HepG2 (cell line): ENCODE results near the gene ACTR1B. TPM values are rescaled to one million over a fixed set of nuclear protein-coding genes. Genes with fewer than 3 reads are reported as not detected.

Experiments used
- ATAC-seq: fragments of 200-7000 bp; cut with Tn5 transposase; 3 replicates; pipeline ENCODE4 v1.9.1; 2020; ENCODE audit warnings: mild to moderate bottlenecking, moderate library complexity
- BruUV-seq: library from RNA; stranded (reverse); fragments of 400-500 nt; replicated peaks from 2 replicates; lab custom pipeline; 2021; lab: Mats Ljungman, UMichigan
- CTCF ChIA-PET: fragments of 300-600 bp; formaldehyde crosslinking; extraction: SDS; loops from one replicate; lab custom pipeline; 2021; ENCODE audit warnings: low total read pairs, inconsistent platforms, low intra/inter-chr PET ratio; lab: Yijun Ruan, JAX
- POLR2A ChIA-PET: fragments of 350-600 bp; sonication (Branson Sonifier 250); formaldehyde crosslinking; loops from one replicate; lab custom pipeline; 2020; ENCODE audit warnings: antibody characterized with exemption, inconsistent platforms; lab: Yijun Ruan, JAX
- DNase-seq: peaks from one replicate; pipeline ENCODE4 v3.0.0-alpha.2; 2015; ENCODE audit warnings: low spot score
- FAIRE-seq: peaks from 3 replicates; lab custom pipeline; 2011; peaks lifted over from hg19 to GRCh38; lab: Jason Lieb, UNC
- H2AFZ ChIP-seq: one replicate; pipeline ENCODE4 v1.6.1; 2011; ENCODE audit warnings: low read length, inconsistent platforms
- H3K27ac ChIP-seq: fragments of 300-600 bp; 3 replicates; pipeline ENCODE4 v1.8.0; 2011; ENCODE audit warnings: mixed run types, mild to moderate bottlenecking, mixed read lengths, low read length, inconsistent platforms; ENCODE audit not compliant: insufficient read depth; ENCODE audit errors: extremely low read length
- H3K27me3 ChIP-seq, 2 experiments: fragments of 200-600 bp in 1 of 2; 2 replicates in 1 of 2; 3 replicates in 1 of 2; pipeline versions ENCODE4 v1.6.0 to v1.8.0; 2011; ENCODE audit warnings: low read length in 2 of 2, mild to moderate bottlenecking in 2 of 2, moderate library complexity in 2 of 2, inconsistent platforms in 1 of 2; ENCODE audit not compliant: insufficient read depth in 2 of 2, control insufficient read depth in 1 of 2
- H3K36me3 ChIP-seq, 2 experiments: fragments of 200-600 bp in 1 of 2; replicated peaks in 1 of 2; 2 replicates in 1 of 2; 3 replicates in 1 of 2; pipeline versions ENCODE4 v1.5.1 to v1.8.0; 2011; ENCODE audit warnings: low read length in 2 of 2, inconsistent platforms in 1 of 2; ENCODE audit not compliant: insufficient read depth in 2 of 2, control insufficient read depth in 1 of 2
- H3K4me1 ChIP-seq: 2 replicates; pipeline ENCODE4 v1.5.1; 2012; ENCODE audit warnings: low read length, inconsistent platforms; ENCODE audit not compliant: insufficient read depth
- H3K4me2 ChIP-seq: 2 replicates; pipeline ENCODE4 v1.6.0; 2011; ENCODE audit warnings: low read depth, low read length, inconsistent platforms
- H3K4me3 ChIP-seq, 3 experiments: fragments of 200-600 bp in 1 of 3; sonication (generic), shearing (Covaris generic) in 1 of 3; replicated peaks in 1 of 3; 2 replicates each; pipeline ENCODE4 v1.5.1; 2011 to 2016; ENCODE audit warnings: low read length in 3 of 3, inconsistent platforms in 2 of 3, low read depth in 2 of 3, mild to moderate bottlenecking in 2 of 3, control low read depth in 1 of 3, mixed read lengths in 1 of 3; ENCODE audit not compliant: insufficient read depth in 1 of 3
- H3K79me2 ChIP-seq: one replicate; pipeline ENCODE4 v1.6.1; 2011; ENCODE audit warnings: low read length, inconsistent platforms; ENCODE audit not compliant: insufficient read depth
- H3K9ac ChIP-seq: 2 replicates; pipeline ENCODE4 v1.6.0; 2011; ENCODE audit warnings: mild to moderate bottlenecking, low read depth, low read length, inconsistent platforms; ENCODE audit not compliant: insufficient read depth
- H3K9me3 ChIP-seq: 2 replicates; pipeline ENCODE4 v1.5.1; 2012; ENCODE audit warnings: mild to moderate bottlenecking, low read length
- H4K20me1 ChIP-seq: 2 replicates; pipeline ENCODE4 v1.6.0; 2011; ENCODE audit warnings: inconsistent platforms, mild to moderate bottlenecking, low read length, moderate library complexity; ENCODE audit not compliant: insufficient read depth
- AFF4 ChIP-seq: sonication (generic); formaldehyde crosslinking; IDR thresholded peaks from 2 replicates; pipeline ENCODE4 v1.4.0; 2020; ENCODE audit warnings: missing genetic modification reagents
- BCL6 ChIP-seq: IDR thresholded peaks from 2 replicates; pipeline ENCODE4 v1.6.1; 2016; ENCODE audit warnings: missing genetic modification reagents, missing compliant biosample characterization
- DNMT3B ChIP-seq: conservative IDR thresholded peaks from 2 replicates; pipeline ENCODE4 v1.6.1; 2016; ENCODE audit warnings: missing biosample characterization, control low read depth
- GMEB1 ChIP-seq: sonication (generic); formaldehyde crosslinking; IDR thresholded peaks from 2 replicates; pipeline ENCODE4 v1.5.1; 2020; ENCODE audit warnings: missing genetic modification reagents, mild to moderate bottlenecking, borderline replicate concordance
- HBP1 ChIP-seq: IDR thresholded peaks from 2 replicates; pipeline ENCODE4 v1.6.1; 2016; ENCODE audit warnings: low read depth, control low read depth
- LCORL ChIP-seq, 2 experiments: fragments of 450-650 bp in 1 of 2; sonication (generic) in 1 of 2; formaldehyde crosslinking in 1 of 2; IDR thresholded peaks; 2 replicates each; pipeline versions ENCODE4 v1.5.0 to v1.6.1; 2017 to 2020; ENCODE audit warnings: antibody characterized with exemption in 1 of 2, missing genetic modification reagents in 1 of 2
- MEIS2 ChIP-seq: sonication (generic); formaldehyde crosslinking; IDR thresholded peaks from 2 replicates; pipeline ENCODE4 v1.9.0; 2021; ENCODE audit warnings: mild to moderate bottlenecking, missing genetic modification reagents
- NFYB ChIP-seq: sonication (generic); formaldehyde crosslinking; IDR thresholded peaks from 2 replicates; pipeline ENCODE4 v1.4.0; 2020; ENCODE audit warnings: missing genetic modification reagents
- NONO ChIP-seq, 2 experiments: fragments of 450-650 bp in 1 of 2; sonication (generic) in 1 of 2; formaldehyde crosslinking in 1 of 2; IDR thresholded peaks in 1 of 2; conservative IDR thresholded peaks in 1 of 2; 2 replicates each; pipeline versions ENCODE4 v1.6.1 to v1.8.0; 2017 to 2022; ENCODE audit warnings: mild to moderate bottlenecking in 1 of 2, missing genetic modification reagents in 1 of 2, moderate library complexity in 1 of 2
- SOX13 ChIP-seq, 3 experiments: fragments of 450-650 bp in 1 of 3; sonication (generic) in 1 of 3; formaldehyde crosslinking in 1 of 3; IDR thresholded peaks in 2 of 3; conservative IDR thresholded peaks in 1 of 3; 2 replicates each; pipeline versions ENCODE4 v1.5.0 to v1.6.1; 2016 to 2020; ENCODE audit warnings: antibody characterized with exemption in 1 of 3, mild to moderate bottlenecking in 1 of 3, missing compliant biosample characterization in 1 of 3, missing genetic modification reagents in 1 of 3, moderate library complexity in 1 of 3
- SRSF1 ChIP-seq: fragments of 200-400 bp; formaldehyde crosslinking; optimal IDR thresholded peaks from 2 replicates; pipeline ENCODE3; 2017; ENCODE audit warnings: mild to moderate bottlenecking, low read depth, low read length, moderate library complexity
- ZBTB3 ChIP-seq: sonication (generic); formaldehyde crosslinking; IDR thresholded peaks from 2 replicates; pipeline ENCODE4 v1.4.0; 2020; ENCODE audit warnings: low read depth, mild to moderate bottlenecking, moderate library complexity, missing genetic modification reagents, borderline replicate concordance
- ZEB1 ChIP-seq: IDR thresholded peaks from 2 replicates; pipeline ENCODE4 v1.6.1; 2012; ENCODE audit warnings: mild to moderate bottlenecking, low read depth, inconsistent platforms; ENCODE audit not compliant: insufficient replicate concordance
- ZFP36 ChIP-seq: fragments of 150-350 bp; IDR thresholded peaks from 2 replicates; pipeline ENCODE4 v1.6.1; 2018; ENCODE audit warnings: borderline replicate concordance, low read length, low read depth; ENCODE audit not compliant: partially characterized antibody
- ZNF557 ChIP-seq: sonication (generic); formaldehyde crosslinking; IDR thresholded peaks from 2 replicates; pipeline ENCODE4 v1.4.0; 2020; ENCODE audit warnings: missing genetic modification reagents
- ZNF883 ChIP-seq: sonication (generic); formaldehyde crosslinking; IDR thresholded peaks from 2 replicates; pipeline ENCODE4 v1.5.1; 2020; ENCODE audit warnings: mild to moderate bottlenecking, missing genetic modification reagents; ENCODE audit errors: not compliant biosample characterization
- whole genome bisulfite sequencing: methylation state at CpG from one replicate; pipeline ENCODE4 v1.1.6; 2017; ENCODE audit warnings: low lambda C conversion rate; 5-methylcytosine and 5-hydroxymethylcytosine counted together
- in situ Hi-C: cut with HindIII; loops from 2 replicates; pipeline ENCODE4 v1.10.0; 2017; ENCODE audit warnings: low pct_unique_long_range_greater_than_20kb; ENCODE audit not compliant: extremely low pct_ligation_motif_present
- intact Hi-C: fragments of 100-400 bp; cut with micrococcal nuclease; formaldehyde crosslinking; loops from one replicate; pipeline ENCODE4 v1.10.0; 2022; ENCODE audit not compliant: unreplicated experiment
- polyA plus RNA-seq, 8 experiments: library from polyadenylated mRNA; depleted of rRNA in 3 of 8; stranded (reverse) in 7 of 8; unstranded in 1 of 8; fragments of >200 nt; fragmentation: Illumina TruSeq in 4 of 8; extraction: Trizol in 4 of 8; gene quantifications; 2 replicates each; pipeline versions ENCODE4 v1.2.1 to v1.2.3, GENCODE V29; 2011 to 2016; ENCODE audit warnings: low read depth in 4 of 8, missing spikeins in 1 of 8, mixed read lengths in 1 of 8; ENCODE audit not compliant: insufficient read depth in 1 of 8
- total RNA-seq, 5 experiments: library from RNA; depleted of rRNA; stranded (reverse); fragments of >200 nt; fragmentation: Illumina TruSeq; extraction: Trizol; gene quantifications; 2 replicates each; pipeline ENCODE4 v1.2.3, GENCODE V29; 2016; ENCODE audit warnings: low read depth in 1 of 5

ACTR1B gene
- total and polyA plus RNA-seq, 2 of the 13 experiments (the other 11 are each of a cell fraction or from before 2014, with no cell fraction given) = 61.7 to 76.7 TPM

GRCh38 chr2:97645112-97645694 lies 18.6 kb downstream of the ACTR1B start:
- no peak for FAIRE-seq
- TSS peak; percentile 87 for BruUV-seq
- Histone ChIP-seq H3K4me1 (peaks cover 21% of the 10 kb centered on the region), H3K9me3 (no peaks in the 10 kb centered on the region), H3K9ac (peak overlapping the region; percentile 99), H3K36me3 (peaks cover 10 to 28% of the 10 kb centered on the region in 2 experiments), H2AFZ (peak overlapping the region; percentile 96), H3K27ac (peak overlapping the region; percentile 76), H3K4me3 (peak overlapping the region; percentile 60 to 100 (median 99)), H3K79me2 (peaks cover 18% of the 10 kb centered on the region), H3K4me2 (peak overlapping the region; percentile 92), H4K20me1 (no peaks in the 10 kb centered on the region), H3K27me3 (no peaks in the 10 kb centered on the region; a peak in 1 of 5 replicates)
- ChIA-PET CTCF (no interaction called here), POLR2A (interaction anchor here (0.6 to 12.2 kb wide), 9 partner anchors 9 to 1581 kb away, joined by 3 to 298 read pairs (median 4); partner anchors contain the start of genes ACTR1B, ANKRD36B and C2orf92)
- intact Hi-C loops = loop anchor here (5.0 kb wide), 1 partner anchor 53 kb away; no protein-coding TSS in a partner anchor
- DNase-seq = no peak
- in situ Hi-C loops = no loop called here
- peak; percentile 38 for ATAC-seq
- WGBS = 60% methylated on average over 19 of the region's 19 CpGs
- no peak for TF ChIP-seq LCORL (IDR thresholded peaks at IDR 0.05)
- no peak for TF ChIP-seq LCORL (CRISPR knock-in tag; IDR thresholded peaks at IDR 0.05)
- no peak for TF ChIP-seq GMEB1 (CRISPR knock-in tag)
- TF ChIP-seq HBP1 (CRISPR knock-in tag) = 0 out of 2 replicates have a peak, but pooled peaks have one; percentile 5
- TF ChIP-seq NFYB (CRISPR knock-in tag) = no peak
- TF ChIP-seq ZFP36 = no peak
- TF ChIP-seq BCL6 (CRISPR knock-in tag) = no peak
- no peak for TF ChIP-seq MEIS2 (CRISPR knock-in tag)
- no peak for TF ChIP-seq DNMT3B (CRISPR knock-in tag)
- TF ChIP-seq NONO (IDR thresholded peaks at IDR 0.05) = no peak
- no peak for TF ChIP-seq NONO (CRISPR knock-in tag; conservative IDR thresholded peaks at IDR 0.05)
- no peak for TF ChIP-seq ZEB1
- no peak for TF ChIP-seq SRSF1
- no peak for TF ChIP-seq ZNF883 (CRISPR knock-in tag)
- TF ChIP-seq AFF4 (CRISPR knock-in tag) = no peak
- TF ChIP-seq ZNF557 = no peak
- 0 out of 2 replicates have a peak, but pooled peaks have one; percentile 62 for TF ChIP-seq ZBTB3 (CRISPR knock-in tag)
- no peak for TF ChIP-seq SOX13 (IDR thresholded peaks at IDR 0.05)
- TF ChIP-seq SOX13 (CRISPR knock-in tag; conservative IDR thresholded peaks at IDR 0.05 in 1 of 2, IDR thresholded peaks at IDR 0.05 in 1 of 2) = no peak
